ENCODE data around the gene ERC2.

- TF ChIP-seq TCF12 (IDR thresholded peaks at IDR 0.05; ENCODE audit: low read depth, low read length) (no peak), RFX5 (IDR thresholded peaks at IDR 0.05; ENCODE audit: borderline replicate concordance, low read depth, low read length) (no peak), CHD7 (IDR thresholded peaks at IDR 0.05; ENCODE audit: insufficient replicate concordance, low read length) (no peak), POLR2A (IDR thresholded peaks at IDR 0.05; ENCODE audit: control extremely low read depth in 1 of 2, low read depth in 2 of 2, low read length in 2 of 2) (no peak), ATF2 (IDR thresholded peaks at IDR 0.05; ENCODE audit: low read length) (no peak), MAFK (IDR thresholded peaks at IDR 0.05; ENCODE audit: low read depth, low read length) (no peak)
Measured at GRCh38 chr3:56421205-56421604, 47.1 kb downstream of the ERC2 start.

Data from H1 (cell line).